CD4-positive, alpha-beta T cell (primary cell): ENCODE results near the gene S100A8. TPM values are rescaled to one million over a fixed set of nuclear protein-coding genes. Genes with fewer than 3 reads are reported as not detected.

Experiments used
- ATAC-seq: fragments of 200-7000 bp; cut with Tn5 transposase; one replicate; pipeline ENCODE4 v1.10.0; 2022; ENCODE audit warnings: mild to moderate bottlenecking; ENCODE audit not compliant: poor library complexity
- CTCF ChIA-PET: fragments of 350-600 bp; sonication (Branson Sonifier 250); formaldehyde crosslinking; loops from one replicate; lab custom pipeline; 2021; ENCODE audit warnings: antibody characterized with exemption, inconsistent platforms; lab: Charles Lee
- POLR2A ChIA-PET: fragments of 350-600 bp; sonication (Branson Sonifier 250); formaldehyde crosslinking; loops from one replicate; lab custom pipeline; 2021; ENCODE audit warnings: antibody characterized with exemption, inconsistent platforms; lab: Charles Lee
- DNase-seq, 14 experiments: peaks; one replicate each; pipeline ENCODE4 v3.0.0-alpha.2; 2013 to 2020; ENCODE audit warnings: mixed read lengths in 2 of 14
- H3K27ac ChIP-seq, 2 donors: one replicate each; pipeline versions ENCODE4 v1.5.1 to v1.7.0; 2013; ENCODE audit warnings: low read length in 2 of 2, low read depth in 1 of 2, mild to moderate bottlenecking in 1 of 2
- H3K27me3 ChIP-seq, 2 experiments: 1 replicate in 1 of 2; 2 replicates in 1 of 2; pipeline versions ENCODE4 v1.6.1 to v1.7.0; 2013; ENCODE audit warnings: low read length in 2 of 2, control low read depth in 1 of 2, mild to moderate bottlenecking in 1 of 2, moderate library complexity in 1 of 2; ENCODE audit not compliant: insufficient read depth in 2 of 2, control insufficient read depth in 1 of 2
- H3K36me3 ChIP-seq: one replicate; pipeline ENCODE4 v1.6.1; 2013; ENCODE audit warnings: low read length, control low read depth; ENCODE audit not compliant: insufficient read depth
- H3K4me1 ChIP-seq: one replicate; pipeline ENCODE4 v1.6.1; 2013; ENCODE audit warnings: low read length, control low read depth; ENCODE audit not compliant: insufficient read depth
- H3K4me3 ChIP-seq: one replicate; pipeline ENCODE4 v1.5.1; 2013; ENCODE audit warnings: mild to moderate bottlenecking, low read length, moderate library complexity
- H3K9me3 ChIP-seq, 2 experiments: 1 replicate in 1 of 2; 2 replicates in 1 of 2; pipeline versions ENCODE4 v1.6.1 to v1.7.0; 2013; ENCODE audit warnings: low read length in 2 of 2, mild to moderate bottlenecking in 2 of 2, control low read depth in 1 of 2, moderate library complexity in 1 of 2; ENCODE audit not compliant: control insufficient read depth in 1 of 2, insufficient read depth in 1 of 2
- H3K27ac Mint-ChIP-seq: one replicate; pipeline ENCODE4 v1.8.0; 2020; ENCODE audit warnings: mixed read lengths
- H3K27me3 Mint-ChIP-seq: one replicate; pipeline ENCODE4 v1.8.0; 2021; ENCODE audit warnings: mixed read lengths
- H3K36me3 Mint-ChIP-seq: one replicate; pipeline ENCODE4 v1.8.0; 2021; ENCODE audit warnings: low read depth, mixed read lengths
- H3K4me1 Mint-ChIP-seq: one replicate; pipeline ENCODE4 v1.8.0; 2021; ENCODE audit warnings: low read depth, mixed read lengths
- H3K4me3 Mint-ChIP-seq: one replicate; pipeline ENCODE4 v1.8.0; 2020; ENCODE audit warnings: mild to moderate bottlenecking, mixed read lengths
- H3K9me3 Mint-ChIP-seq: one replicate; pipeline ENCODE4 v1.8.0; 2020; ENCODE audit warnings: mixed read lengths
- intact Hi-C, 2 experiments: fragments of 100-400 bp; cut with DNase I in 1 of 2; cut with micrococcal nuclease in 1 of 2; formaldehyde crosslinking; loops; one replicate each; pipeline versions ENCODE4 v1.15.1 to v1.9.0; 2023 to 2025; cut with DNase I, micrococcal nuclease
- total RNA-seq, 174 experiments: library from RNA in 2 of 174; stranded (reverse) in 2 of 174; gene quantifications; one replicate each; pipeline ENCODE4 v1.2.3 and lab custom pipeline; 2021 to 2026
- TF ChIP-seq, protein P1 (sequence below): fragments of 200-600 bp; IDR thresholded peaks from one replicate; pipeline ENCODE4 v1.8.0; 2022; ENCODE audit warnings: antibody characterized with exemption, mild to moderate bottlenecking

S100A8 gene
- total RNA-seq, 2 experiments from 2014 or later: 21.0 to 23.8 TPM

DNA sequence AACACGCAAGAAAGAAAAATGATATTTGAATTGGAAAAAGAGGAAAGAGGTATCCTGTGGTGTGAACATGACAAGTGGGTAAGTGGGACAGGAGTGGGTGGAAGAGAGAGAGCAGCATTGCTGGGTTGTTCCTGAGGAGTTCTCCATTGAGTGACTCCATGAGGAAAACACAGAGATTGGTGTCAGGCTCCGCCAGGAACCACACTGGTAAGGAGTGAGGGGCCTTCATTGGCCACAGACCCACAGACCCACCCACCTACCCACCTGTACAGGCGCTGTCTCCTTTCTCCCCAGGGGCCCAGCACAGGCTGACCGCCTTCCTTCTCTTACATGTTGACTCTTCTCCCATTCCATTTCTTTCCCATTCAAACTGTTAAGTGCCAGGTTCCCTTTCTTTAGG lies 46.4 kb upstream of the S100A8 start:
- ChIA-PET CTCF (no interaction called here), POLR2A (no interaction called here)
- intact Hi-C loops: no loop called here
- Histone ChIP-seq H3K4me1 (no peaks in the 10 kb centered on the region), H3K9me3 (peaks cover 0 to 4% of the 10 kb centered on the region in 2 experiments), H3K27me3 (peaks cover 0 to 8% of the 10 kb centered on the region in 2 experiments), H3K36me3 (no peaks in the 10 kb centered on the region), H3K4me3 (no peak overlapping the region), H3K27ac (no peak overlapping the region)
- no peaks in the 10 kb centered on the region for H3K4me1 Mint-ChIP-seq
- DNase-seq (no peak), ATAC-seq (no peak)
- no peaks in the 10 kb centered on the region for H3K36me3 Mint-ChIP-seq
- peaks cover 31% of the 10 kb centered on the region for H3K27me3 Mint-ChIP-seq
- no peak overlapping the region for H3K27ac Mint-ChIP-seq
- H3K4me3 Mint-ChIP-seq: no peak overlapping the region
- no peaks in the 10 kb centered on the region for H3K9me3 Mint-ChIP-seq
- TF ChIP-seq, protein P1, sequence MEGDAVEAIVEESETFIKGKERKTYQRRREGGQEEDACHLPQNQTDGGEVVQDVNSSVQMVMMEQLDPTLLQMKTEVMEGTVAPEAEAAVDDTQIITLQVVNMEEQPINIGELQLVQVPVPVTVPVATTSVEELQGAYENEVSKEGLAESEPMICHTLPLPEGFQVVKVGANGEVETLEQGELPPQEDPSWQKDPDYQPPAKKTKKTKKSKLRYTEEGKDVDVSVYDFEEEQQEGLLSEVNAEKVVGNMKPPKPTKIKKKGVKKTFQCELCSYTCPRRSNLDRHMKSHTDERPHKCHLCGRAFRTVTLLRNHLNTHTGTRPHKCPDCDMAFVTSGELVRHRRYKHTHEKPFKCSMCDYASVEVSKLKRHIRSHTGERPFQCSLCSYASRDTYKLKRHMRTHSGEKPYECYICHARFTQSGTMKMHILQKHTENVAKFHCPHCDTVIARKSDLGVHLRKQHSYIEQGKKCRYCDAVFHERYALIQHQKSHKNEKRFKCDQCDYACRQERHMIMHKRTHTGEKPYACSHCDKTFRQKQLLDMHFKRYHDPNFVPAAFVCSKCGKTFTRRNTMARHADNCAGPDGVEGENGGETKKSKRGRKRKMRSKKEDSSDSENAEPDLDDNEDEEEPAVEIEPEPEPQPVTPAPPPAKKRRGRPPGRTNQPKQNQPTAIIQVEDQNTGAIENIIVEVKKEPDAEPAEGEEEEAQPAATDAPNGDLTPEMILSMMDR: no peak

DNA sequence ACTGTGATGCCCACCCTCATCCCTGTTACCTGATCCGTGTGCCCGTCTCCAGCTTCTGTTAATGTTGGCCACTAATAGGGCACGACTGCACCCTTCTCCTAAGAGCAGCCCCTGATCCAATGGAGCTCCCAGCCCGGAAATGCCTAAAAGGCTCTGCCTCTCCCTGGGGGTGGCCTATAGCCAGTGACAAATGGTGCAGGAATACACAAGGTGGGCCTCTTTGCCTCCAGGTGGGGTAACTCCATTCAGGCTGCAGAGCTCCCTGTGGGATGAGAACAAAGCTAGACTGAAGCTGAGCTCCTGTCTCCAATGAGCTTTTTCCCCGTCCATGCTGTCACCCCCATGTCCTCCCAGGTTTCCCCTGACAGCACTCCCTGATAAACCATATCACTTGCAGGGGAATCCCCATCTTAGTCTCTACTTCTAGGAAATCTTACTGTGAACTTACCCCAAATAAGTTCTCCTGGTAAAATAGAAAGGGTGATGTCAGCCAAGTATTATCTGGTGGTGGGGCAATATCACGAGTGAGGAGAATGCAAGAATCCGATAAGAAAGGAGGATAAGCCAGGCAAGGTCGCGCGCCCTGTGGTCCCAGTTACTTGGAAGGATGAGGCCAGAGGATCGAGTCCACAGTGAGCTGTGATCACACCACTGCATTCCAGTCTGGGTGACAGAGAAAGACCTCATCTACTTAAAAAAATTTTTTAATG lies 44.0 kb upstream of the S100A8 start:
- Mint-ChIP-seq H3K36me3 (no peaks in the 10 kb centered on the region), H3K9me3 (no peaks in the 10 kb centered on the region), H3K4me1 (no peaks in the 10 kb centered on the region), H3K27ac (no peak overlapping the region), H3K27me3 (peaks cover 29% of the 10 kb centered on the region), H3K4me3 (no peak overlapping the region)
- TF ChIP-seq, protein P1: no peak
- DNase-seq (no peak), ATAC-seq (no peak)
- intact Hi-C loops: no loop called here
- peaks cover 0 to 8% of the 10 kb centered on the region in 2 experiments for H3K27me3 ChIP-seq
- no peak overlapping the region for H3K27ac ChIP-seq
- CTCF ChIA-PET: no interaction called here
- H3K36me3 ChIP-seq: no peaks in the 10 kb centered on the region
- no peaks in the 10 kb centered on the region for H3K4me1 ChIP-seq
- no peaks in the 10 kb centered on the region for H3K9me3 ChIP-seq
- no peak overlapping the region for H3K4me3 ChIP-seq
- POLR2A ChIA-PET: no interaction called here

DNA sequence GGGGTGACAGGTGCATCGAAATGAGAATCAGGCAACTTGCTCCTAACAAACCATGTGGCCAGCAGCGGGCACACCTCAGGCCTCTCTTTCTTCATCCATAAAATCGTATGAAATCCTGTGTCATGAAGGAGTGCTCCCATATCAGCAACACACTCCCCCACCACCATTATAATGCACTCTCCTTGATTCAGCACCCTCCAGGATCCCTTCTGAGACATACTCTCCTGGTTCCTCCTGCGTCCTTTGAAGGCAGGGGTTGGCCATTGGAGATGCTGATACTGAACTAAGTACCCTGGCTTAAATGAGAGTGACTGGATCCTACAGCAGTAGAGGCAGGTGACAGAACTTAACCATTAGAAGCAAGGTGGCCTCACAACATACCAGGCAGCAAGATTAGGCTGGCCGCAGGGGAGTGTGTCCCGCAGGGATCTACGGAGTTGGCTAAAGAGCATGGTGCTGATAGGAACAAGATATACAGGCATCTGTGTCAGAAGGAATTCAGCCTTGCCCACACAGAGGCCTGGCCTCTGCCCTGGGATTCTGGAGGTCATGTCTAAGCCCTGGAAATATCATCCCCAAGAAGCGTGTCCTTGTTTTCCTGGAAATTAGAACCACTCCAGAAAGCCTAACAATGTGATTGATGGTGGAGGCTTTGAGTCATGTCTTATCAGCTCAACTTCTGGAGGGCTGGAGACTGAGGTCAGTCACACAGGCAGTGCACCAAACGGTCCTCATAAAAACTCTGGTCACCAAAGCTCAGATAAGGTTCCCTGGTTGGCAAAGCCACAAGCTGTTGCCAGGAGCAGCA lies 42.2 kb upstream of the S100A8 start:
- no peaks in the 10 kb centered on the region for H3K4me1 ChIP-seq
- peaks cover 28% of the 10 kb centered on the region for H3K27me3 Mint-ChIP-seq
- H3K27me3 ChIP-seq: peaks cover 10 to 14% of the 10 kb centered on the region in 2 experiments
- no peaks in the 10 kb centered on the region for H3K9me3 Mint-ChIP-seq
- H3K4me3 Mint-ChIP-seq: no peak overlapping the region
- no peaks in the 10 kb centered on the region for H3K36me3 ChIP-seq
- DNase-seq: no peak
- TF ChIP-seq, protein P1: no peak
- no peaks in the 10 kb centered on the region for H3K36me3 Mint-ChIP-seq
- no peak overlapping the region for H3K4me3 ChIP-seq
- ATAC-seq: no peak
- ChIA-PET POLR2A (no interaction called here), CTCF (no interaction called here)
- intact Hi-C loops: no loop called here
- no peak overlapping the region for H3K27ac Mint-ChIP-seq
- no peaks in the 10 kb centered on the region for H3K4me1 Mint-ChIP-seq
- H3K9me3 ChIP-seq: no peaks in the 10 kb centered on the region
- no peak overlapping the region for H3K27ac ChIP-seq
